ENCODE measurements around the gene BSPRY.
A peak's percentile ranks its signal among the peaks of the same experiment; 100 is the strongest.

GRCh38 chr9:113401027-113401792, 51.9 kb downstream of the BSPRY start, which contains the start of gene ALAD:
- TF ChIP-seq, protein P1, sequence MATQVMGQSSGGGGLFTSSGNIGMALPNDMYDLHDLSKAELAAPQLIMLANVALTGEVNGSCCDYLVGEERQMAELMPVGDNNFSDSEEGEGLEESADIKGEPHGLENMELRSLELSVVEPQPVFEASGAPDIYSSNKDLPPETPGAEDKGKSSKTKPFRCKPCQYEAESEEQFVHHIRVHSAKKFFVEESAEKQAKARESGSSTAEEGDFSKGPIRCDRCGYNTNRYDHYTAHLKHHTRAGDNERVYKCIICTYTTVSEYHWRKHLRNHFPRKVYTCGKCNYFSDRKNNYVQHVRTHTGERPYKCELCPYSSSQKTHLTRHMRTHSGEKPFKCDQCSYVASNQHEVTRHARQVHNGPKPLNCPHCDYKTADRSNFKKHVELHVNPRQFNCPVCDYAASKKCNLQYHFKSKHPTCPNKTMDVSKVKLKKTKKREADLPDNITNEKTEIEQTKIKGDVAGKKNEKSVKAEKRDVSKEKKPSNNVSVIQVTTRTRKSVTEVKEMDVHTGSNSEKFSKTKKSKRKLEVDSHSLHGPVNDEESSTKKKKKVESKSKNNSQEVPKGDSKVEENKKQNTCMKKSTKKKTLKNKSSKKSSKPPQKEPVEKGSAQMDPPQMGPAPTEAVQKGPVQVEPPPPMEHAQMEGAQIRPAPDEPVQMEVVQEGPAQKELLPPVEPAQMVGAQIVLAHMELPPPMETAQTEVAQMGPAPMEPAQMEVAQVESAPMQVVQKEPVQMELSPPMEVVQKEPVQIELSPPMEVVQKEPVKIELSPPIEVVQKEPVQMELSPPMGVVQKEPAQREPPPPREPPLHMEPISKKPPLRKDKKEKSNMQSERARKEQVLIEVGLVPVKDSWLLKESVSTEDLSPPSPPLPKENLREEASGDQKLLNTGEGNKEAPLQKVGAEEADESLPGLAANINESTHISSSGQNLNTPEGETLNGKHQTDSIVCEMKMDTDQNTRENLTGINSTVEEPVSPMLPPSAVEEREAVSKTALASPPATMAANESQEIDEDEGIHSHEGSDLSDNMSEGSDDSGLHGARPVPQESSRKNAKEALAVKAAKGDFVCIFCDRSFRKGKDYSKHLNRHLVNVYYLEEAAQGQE (IDR thresholded peaks at IDR 0.05; ENCODE audit: insufficient read depth in 1 of 2, low read depth in 2 of 2, low read length in 2 of 2), result no peak
- TF ChIP-seq POLR2AphosphoS5 (IDR thresholded peaks at IDR 0.05; ENCODE audit: low read depth, low read length) (peak; percentile 67), TAF1 (IDR thresholded peaks at IDR 0.05; ENCODE audit: borderline replicate concordance, insufficient read depth, low read length) (no peak; the same call in 1 of the 2 replicates), SIN3A (IDR thresholded peaks at IDR 0.05; ENCODE audit: borderline replicate concordance, insufficient read depth, low read length) (0 out of 2 replicates have a peak, but pooled peaks have one; percentile 70)

Measured in PFSK-1 (cell line).